OCI-LY1 (cell line): Measurements from ENCODE around the gene NDST3.

Experiments
- H2AFZ ChIP-seq: fragments of 200-600 bp; sonication (generic), shearing (Covaris generic); 2 replicates; pipeline ENCODE4 v1.6.0; 2014; ENCODE audit warnings: antibody characterized with exemption, mild to moderate bottlenecking, low read length
- H3F3A ChIP-seq: fragments of 200-600 bp; sonication (generic), shearing (Covaris generic); 2 replicates; pipeline ENCODE4 v1.6.0; 2014; ENCODE audit warnings: mild to moderate bottlenecking, antibody characterized with exemption, low read length, moderate library complexity; ENCODE audit not compliant: insufficient read depth
- H3K27ac ChIP-seq: fragments of 200-600 bp; sonication (generic); 2 replicates; pipeline ENCODE4 v1.5.1; 2014; ENCODE audit warnings: low read length, mixed run types, mild to moderate bottlenecking, low read depth; ENCODE audit not compliant: poor library complexity, severe bottlenecking
- H3K27me3 ChIP-seq: fragments of 200-600 bp; sonication (generic); 2 replicates; pipeline ENCODE4 v1.6.0; 2014; ENCODE audit warnings: antibody characterized with exemption, mild to moderate bottlenecking, low read length, moderate library complexity; ENCODE audit not compliant: insufficient read depth
- H3K36me3 ChIP-seq: fragments of 200-600 bp; sonication (generic); 2 replicates; pipeline ENCODE4 v1.6.1; 2014; ENCODE audit warnings: mild to moderate bottlenecking, antibody characterized with exemption, low read length, moderate library complexity, mixed read lengths; ENCODE audit not compliant: insufficient read depth
- H3K4me1 ChIP-seq: fragments of 200-600 bp; sonication (generic); 2 replicates; pipeline ENCODE4 v1.5.1; 2014; ENCODE audit warnings: mild to moderate bottlenecking, low read length, moderate library complexity; ENCODE audit not compliant: insufficient read depth, severe bottlenecking
- H3K4me2 ChIP-seq: fragments of 200-600 bp; sonication (generic), shearing (Covaris generic); 2 replicates; pipeline ENCODE4 v1.6.1; 2014; ENCODE audit warnings: low read length
- H3K4me3 ChIP-seq: fragments of 200-600 bp; sonication (generic); 2 replicates; pipeline ENCODE4 v1.5.1; 2014; ENCODE audit warnings: low read length, low read depth, mild to moderate bottlenecking, mixed read lengths; ENCODE audit not compliant: poor library complexity, severe bottlenecking
- H3K79me2 ChIP-seq: fragments of 200-600 bp; shearing (Covaris generic); 2 replicates; pipeline ENCODE4 v1.6.1; 2016; ENCODE audit warnings: mixed run types, low read length, mixed read lengths; ENCODE audit not compliant: insufficient read depth
- H3K9ac ChIP-seq: fragments of 200-600 bp; sonication (generic), shearing (Covaris generic); 2 replicates; pipeline ENCODE4 v1.6.1; 2014; ENCODE audit warnings: mild to moderate bottlenecking, low read length, mixed read lengths
- H3K9me2 ChIP-seq: fragments of 200-600 bp; sonication (generic), shearing (Covaris generic); 2 replicates; pipeline ENCODE4 v1.6.1; 2014; ENCODE audit warnings: low read depth, mild to moderate bottlenecking, low read length, mixed read lengths
- H3K9me3 ChIP-seq: fragments of 200-600 bp; shearing (Covaris generic); 2 replicates; pipeline ENCODE4 v1.6.1; 2014; ENCODE audit warnings: low read length, mixed read lengths
- H4K20me1 ChIP-seq: fragments of 200-600 bp; sonication (generic), shearing (Covaris generic); 2 replicates; pipeline ENCODE4 v1.6.0; 2016; ENCODE audit warnings: mild to moderate bottlenecking, low read length; ENCODE audit not compliant: insufficient read depth
- CTCF ChIP-seq: fragments of 200-600 bp; sonication (generic), shearing (Covaris generic); IDR thresholded peaks from 2 replicates; pipeline ENCODE4 v1.5.1; 2017; ENCODE audit warnings: mild to moderate bottlenecking, antibody characterized with exemption, low read length, moderate library complexity, mixed read lengths
- EZH2 ChIP-seq: fragments of 200-600 bp; sonication (generic), shearing (Covaris generic); IDR thresholded peaks from 2 replicates; pipeline ENCODE4 v1.8.0; 2017; ENCODE audit warnings: borderline replicate concordance, mixed run types, mild to moderate bottlenecking, antibody characterized with exemption, low read length, moderate library complexity, mixed read lengths

Gene NDST3

GRCh38 chr4:118271788-118272187, 237.5 kb downstream of the NDST3 start:
- TF ChIP-seq CTCF = no peak
- TF ChIP-seq EZH2 = no peak
- no peak overlapping the region for H2AFZ ChIP-seq
- H4K20me1 ChIP-seq = no peaks in the 10 kb centered on the region
- H3K4me1 ChIP-seq = no peaks in the 10 kb centered on the region
- no peak overlapping the region for H3K9ac ChIP-seq
- no peaks in the 10 kb centered on the region for H3K27me3 ChIP-seq
- H3K9me2 ChIP-seq = no peaks in the 10 kb centered on the region
- no peaks in the 10 kb centered on the region for H3K36me3 ChIP-seq
- no peaks in the 10 kb centered on the region for H3F3A ChIP-seq
- no peaks in the 10 kb centered on the region for H3K9me3 ChIP-seq
- H3K27ac ChIP-seq = no peak overlapping the region
- H3K4me2 ChIP-seq = no peak overlapping the region
- H3K4me3 ChIP-seq = no peak overlapping the region
- no peaks in the 10 kb centered on the region for H3K79me2 ChIP-seq

GRCh38 chr4:118273642-118274041, 239.4 kb downstream of the NDST3 start:
- no peak for TF ChIP-seq CTCF

GRCh38 chr4:118276580-118276979, 242.3 kb downstream of the NDST3 start:
- Histone ChIP-seq H3K4me1 (peaks cover 32% of the 10 kb centered on the region), H3K36me3 (peaks cover 30% of the 10 kb centered on the region), H4K20me1 (no peaks in the 10 kb centered on the region), H3K9ac (no peak overlapping the region), H3K9me2 (no peaks in the 10 kb centered on the region), H3K27ac (no peak overlapping the region), H3K4me2 (no peak overlapping the region), H2AFZ (no peak overlapping the region), H3K79me2 (peaks cover 13% of the 10 kb centered on the region), H3K9me3 (no peaks in the 10 kb centered on the region), H3K27me3 (no peaks in the 10 kb centered on the region), H3K4me3 (no peak overlapping the region), H3F3A (peaks cover 11% of the 10 kb centered on the region)
- TF ChIP-seq EZH2 (no peak), CTCF (no peak)

More at GRCh38 chr4:118273642-118274041, 239.4 kb downstream of the NDST3 start:
- Histone ChIP-seq H3K4me3 (no peak overlapping the region), H3F3A (no peaks in the 10 kb centered on the region), H3K9ac (no peak overlapping the region), H3K4me1 (peaks cover 11% of the 10 kb centered on the region), H3K79me2 (peaks cover under 1% of the 10 kb centered on the region), H3K27me3 (no peaks in the 10 kb centered on the region), H3K9me2 (no peaks in the 10 kb centered on the region), H3K9me3 (no peaks in the 10 kb centered on the region), H4K20me1 (no peaks in the 10 kb centered on the region), H3K4me2 (no peak overlapping the region), H2AFZ (no peak overlapping the region), H3K36me3 (peaks cover under 1% of the 10 kb centered on the region; the same call in 1 of the 2 replicates), H3K27ac (no peak overlapping the region)
